ENCODE results near the gene MAD1L1. TPM values are rescaled to one million over a fixed set of nuclear protein-coding genes. Genes with fewer than 3 reads are reported as not detected.

MAD1L1 gene
- total and polyA plus RNA-seq, 2 of the 13 experiments (the other 11 are each of a cell fraction or from before 2014, with no cell fraction given): 17.4 to 64.7 TPM

DNA sequence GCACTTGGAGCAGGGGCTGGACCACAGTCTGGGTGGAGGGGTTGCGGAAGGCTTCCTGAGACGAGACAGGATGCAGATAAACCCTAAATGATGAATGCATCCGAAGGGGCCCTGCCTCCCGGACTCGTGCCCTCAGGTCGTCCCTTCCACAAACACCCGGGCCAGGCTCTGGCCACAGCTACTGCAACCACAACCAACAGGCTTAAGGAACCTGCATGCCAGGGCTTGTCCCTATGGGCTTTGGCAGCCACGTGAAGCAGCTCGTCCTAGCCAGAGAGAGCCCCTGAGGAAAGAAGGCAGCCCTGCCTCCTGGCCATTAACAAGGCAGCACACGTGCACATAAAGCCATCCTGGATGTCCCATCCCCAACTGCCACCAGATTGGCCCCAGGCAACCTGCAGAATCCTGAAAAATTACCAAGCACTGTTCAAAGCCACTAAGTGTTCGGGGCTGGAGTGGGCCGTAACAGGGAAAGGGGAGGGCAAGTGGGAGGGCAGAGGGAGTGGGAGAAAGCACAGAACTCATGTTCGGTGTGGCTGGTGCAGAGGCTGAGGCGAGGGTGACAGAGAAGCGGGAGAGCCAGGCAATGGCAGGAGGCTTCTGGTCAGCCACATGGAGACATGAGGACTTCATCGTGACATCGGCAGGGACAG lies 62.7 kb downstream of the MAD1L1 start:
- in situ Hi-C loops (cut with HindIII; ENCODE audit: extremely low pct_ligation_motif_present, low pct_unique_long_range_greater_than_20kb): no loop called here
- CTCF ChIA-PET (ENCODE audit: low intra/inter-chr PET ratio, low total read pairs): no interaction called here
- BruUV-seq (replicated peaks): no TSS peak

More for the DNA sequence above, 62.7 kb downstream of the MAD1L1 start:
- Histone ChIP-seq H3K79me2 (ENCODE audit: insufficient read depth, low read length) (no peaks in the 10 kb centered on the region), H3K27ac (ENCODE audit: extremely low read length, insufficient read depth, low read length) (peak overlapping the region; percentile 70), H3K27me3 (ENCODE audit: control insufficient read depth in 1 of 2, insufficient read depth in 2 of 2, low read length in 2 of 2) (no peaks in the 10 kb centered on the region), H3K9ac (ENCODE audit: insufficient read depth, low read depth, low read length) (no peak overlapping the region), H3K4me2 (ENCODE audit: low read depth, low read length) (no peak overlapping the region), H2AFZ (ENCODE audit: low read length) (no peak overlapping the region), H3K36me3 (replicated peaks in 1 of 2; ENCODE audit: control insufficient read depth in 1 of 2, insufficient read depth in 2 of 2, low read length in 2 of 2) (peaks cover 2 to 17% of the 10 kb centered on the region in 2 experiments; a peak in 4 of 5 replicates), H4K20me1 (ENCODE audit: insufficient read depth, low read length) (no peaks in the 10 kb centered on the region), H3K9me3 (ENCODE audit: low read length) (no peaks in the 10 kb centered on the region), H3K4me1 (ENCODE audit: insufficient read depth, low read length) (peaks cover 66% of the 10 kb centered on the region), H3K4me3 (replicated peaks in 1 of 3; ENCODE audit: insufficient read depth in 1 of 3, low read depth in 2 of 3, low read length in 3 of 3) (no peak overlapping the region)
- 92% methylated on average over 13 of the region's 17 CpGs for WGBS (ENCODE audit: low lambda C conversion rate)
- TF ChIP-seq ZNF274 (CRISPR knock-in tag; IDR thresholded peaks at IDR 0.05) (0 out of 2 replicates have a peak, but pooled peaks have one; percentile 27), TGIF2 (CRISPR knock-in tag; IDR thresholded peaks at IDR 0.05) (no peak), TAF1 (CRISPR knock-in tag; IDR thresholded peaks at IDR 0.05) (no peak), RXRA (CRISPR knock-in tag; IDR thresholded peaks at IDR 0.05) (0 out of 2 replicates have a peak, but pooled peaks have one; percentile 10), ZNF333 (CRISPR knock-in tag; IDR thresholded peaks at IDR 0.05; ENCODE audit: borderline replicate concordance) (no peak), AGO2 (optimal IDR thresholded peaks at IDR 0.05; ENCODE audit: low read depth, low read length) (peak; percentile 20), ATF7-NPFF (CRISPR knock-in tag; IDR thresholded peaks at IDR 0.05; ENCODE audit: low read depth) (0 out of 2 replicates have a peak, but pooled peaks have one; percentile 12), WIZ (CRISPR knock-in tag; IDR thresholded peaks at IDR 0.05) (no peak), ZKSCAN5 (CRISPR knock-in tag; IDR thresholded peaks at IDR 0.05) (no peak), ZBTB4 (CRISPR knock-in tag; IDR thresholded peaks at IDR 0.05; ENCODE audit: borderline replicate concordance) (no peak)
- TF ChIP-seq, protein P1, sequence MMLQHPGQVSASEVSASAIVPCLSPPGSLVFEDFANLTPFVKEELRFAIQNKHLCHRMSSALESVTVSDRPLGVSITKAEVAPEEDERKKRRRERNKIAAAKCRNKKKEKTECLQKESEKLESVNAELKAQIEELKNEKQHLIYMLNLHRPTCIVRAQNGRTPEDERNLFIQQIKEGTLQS (CRISPR knock-in tag; IDR thresholded peaks at IDR 0.05): no peak
- TF ChIP-seq, protein P2, sequence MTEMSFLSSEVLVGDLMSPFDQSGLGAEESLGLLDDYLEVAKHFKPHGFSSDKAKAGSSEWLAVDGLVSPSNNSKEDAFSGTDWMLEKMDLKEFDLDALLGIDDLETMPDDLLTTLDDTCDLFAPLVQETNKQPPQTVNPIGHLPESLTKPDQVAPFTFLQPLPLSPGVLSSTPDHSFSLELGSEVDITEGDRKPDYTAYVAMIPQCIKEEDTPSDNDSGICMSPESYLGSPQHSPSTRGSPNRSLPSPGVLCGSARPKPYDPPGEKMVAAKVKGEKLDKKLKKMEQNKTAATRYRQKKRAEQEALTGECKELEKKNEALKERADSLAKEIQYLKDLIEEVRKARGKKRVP (CRISPR knock-in tag; IDR thresholded peaks at IDR 0.05): no peak
- intact Hi-C loops (cut with micrococcal nuclease; ENCODE audit: unreplicated experiment): no loop called here
- FAIRE-seq (no peak), ATAC-seq (no peak), DNase-seq (ENCODE audit: low spot score) (no peak)
- POLR2A ChIA-PET: no interaction called here

All from HepG2 (cell line).